HFFc6 (cell line): ENCODE results near the gene YPEL1. TPM values are rescaled to one million over a fixed set of nuclear protein-coding genes. Genes with fewer than 3 reads are reported as not detected.

Source experiments
- DNase-seq: peaks from one replicate; pipeline ENCODE4 v3.0.0-alpha.2; 2018
- H3K27ac Mint-ChIP-seq: 2 replicates; pipeline ENCODE4 v1.8.0; 2020; ENCODE audit warnings: mild to moderate bottlenecking, mixed read lengths
- H3K27me3 Mint-ChIP-seq: 2 replicates; pipeline ENCODE4 v1.8.0; 2021; ENCODE audit warnings: mild to moderate bottlenecking, moderate library complexity, mixed read lengths; ENCODE audit not compliant: insufficient read depth
- H3K36me3 Mint-ChIP-seq: 2 replicates; pipeline ENCODE4 v1.8.0; 2021; ENCODE audit warnings: low read depth, mixed read lengths
- H3K4me1 Mint-ChIP-seq: 2 replicates; pipeline ENCODE4 v1.8.0; 2020; ENCODE audit warnings: low read depth, mixed read lengths
- H3K4me3 Mint-ChIP-seq: 2 replicates; pipeline ENCODE4 v1.8.0; 2020; ENCODE audit warnings: mild to moderate bottlenecking, moderate library complexity, mixed read lengths
- H3K9me3 Mint-ChIP-seq: 2 replicates; pipeline ENCODE4 v1.8.0; 2020; ENCODE audit warnings: mild to moderate bottlenecking, mixed read lengths
- CTCF ChIP-seq: fragments of 200-600 bp; sonication (generic); IDR thresholded peaks from 2 replicates; pipeline ENCODE4 v1.5.0; 2021; ENCODE audit warnings: antibody characterized with exemption, mild to moderate bottlenecking
- total RNA-seq, 6 experiments: library from RNA; stranded (reverse); fragmentation: NEBNext Ultra II Directional; extraction: Animal tissue kit (Norgen Biotek cat#: 25700); gene quantifications; 2 replicates in 1 of 6; 3 replicates in 5 of 6; pipeline ENCODE4 v1.2.3, GENCODE V29; 2021

YPEL1 gene
- total RNA-seq, 6 experiments from 2014 or later, result 0.17 to 0.38 (median 0.20) TPM; not detected in 1

GRCh38 chr22:21710156-21710555 lies 25.4 kb downstream of the YPEL1 start:
- DNase-seq, result peak; percentile 30
- Mint-ChIP-seq H3K4me1 (peaks cover 43% of the 10 kb centered on the region), H3K9me3 (no peaks in the 10 kb centered on the region), H3K27ac (no peak overlapping the region), H3K36me3 (no peaks in the 10 kb centered on the region), H3K4me3 (no peak overlapping the region), H3K27me3 (no peaks in the 10 kb centered on the region; the same call in 1 of the 2 replicates)
- no peak for TF ChIP-seq CTCF

- Mint-ChIP-seq H3K27ac (no peak overlapping the region), H3K9me3 (no peaks in the 10 kb centered on the region), H3K4me1 (peaks cover 39% of the 10 kb centered on the region), H3K27me3 (no peaks in the 10 kb centered on the region; the same call in 1 of the 2 replicates), H3K36me3 (no peaks in the 10 kb centered on the region), H3K4me3 (no peak overlapping the region)
- no peak for DNase-seq
- no peak for TF ChIP-seq CTCF
Measured at GRCh38 chr22:21709688-21710087, 25.9 kb downstream of the YPEL1 start.

- Mint-ChIP-seq H3K27ac (no peak overlapping the region), H3K36me3 (no peaks in the 10 kb centered on the region), H3K27me3 (no peaks in the 10 kb centered on the region; the same call in 1 of the 2 replicates), H3K4me1 (peaks cover 33% of the 10 kb centered on the region), H3K9me3 (no peaks in the 10 kb centered on the region), H3K4me3 (no peak overlapping the region)
- TF ChIP-seq CTCF, result no peak
- DNase-seq, result no peak
Measured at GRCh38 chr22:21708960-21709359, 26.6 kb downstream of the YPEL1 start.

GRCh38 chr22:21707677-21708076 lies 27.9 kb downstream of the YPEL1 start:
- TF ChIP-seq CTCF, result no peak
- peaks cover 20% of the 10 kb centered on the region for H3K4me1 Mint-ChIP-seq
- no peak overlapping the region for H3K4me3 Mint-ChIP-seq
- H3K9me3 Mint-ChIP-seq, result no peaks in the 10 kb centered on the region
- no peak for DNase-seq
- no peaks in the 10 kb centered on the region; the same call in 1 of the 2 replicates for H3K27me3 Mint-ChIP-seq
- no peak overlapping the region for H3K27ac Mint-ChIP-seq
- no peaks in the 10 kb centered on the region for H3K36me3 Mint-ChIP-seq

GRCh38 chr22:21703684-21704316 lies 31.8 kb downstream of the YPEL1 start:
- no peak overlapping the region for H3K27ac Mint-ChIP-seq
- TF ChIP-seq CTCF, result no peak
- DNase-seq, result no peak
- no peaks in the 10 kb centered on the region; the same call in 1 of the 2 replicates for H3K27me3 Mint-ChIP-seq
- H3K9me3 Mint-ChIP-seq, result no peaks in the 10 kb centered on the region
- H3K4me3 Mint-ChIP-seq, result no peak overlapping the region
- peaks cover 8% of the 10 kb centered on the region for H3K4me1 Mint-ChIP-seq
- no peaks in the 10 kb centered on the region for H3K36me3 Mint-ChIP-seq
